Testis (tissue), 5 donors: ENCODE measurements around the gene OR10J4. TPM values are rescaled to one million over a fixed set of nuclear protein-coding genes. Genes with fewer than 3 reads are reported as not detected.

Experiments
- DNase-seq: peaks from one replicate; pipeline ENCODE4 v3.0.0-alpha.2; 2019
- H3K27ac ChIP-seq, 2 donors: fragments of 200-600 bp; sonication (generic); one replicate each; pipeline ENCODE4 v1.5.1; 2019
- H3K27me3 ChIP-seq: fragments of 200-600 bp; sonication (generic); one replicate; pipeline ENCODE4 v1.5.1; 2019
- H3K36me3 ChIP-seq: fragments of 200-600 bp; sonication (generic); one replicate; pipeline ENCODE4 v1.5.1; 2017; ENCODE audit warnings: low read depth; ENCODE audit errors: missing control alignments
- H3K4me1 ChIP-seq: fragments of 200-600 bp; sonication (generic); one replicate; pipeline ENCODE4 v1.5.1; 2019
- H3K4me3 ChIP-seq, 2 donors: fragments of 200-600 bp; sonication (generic); one replicate each; pipeline ENCODE4 v1.5.1; 2017 to 2019
- H3K9me3 ChIP-seq: fragments of 200-600 bp; sonication (generic); one replicate; pipeline ENCODE4 v1.5.1; 2017
- POLR2A ChIP-seq: fragments of 450-650 bp; IDR thresholded peaks from one replicate; pipeline ENCODE4 v1.6.1; 2017; ENCODE audit warnings: antibody characterized with exemption, mild to moderate bottlenecking, moderate library complexity
- WGBS, 2 donors: methylation state at CpG; one replicate each; pipeline ENCODE4 v1.1.5; 2018; 5-methylcytosine and 5-hydroxymethylcytosine counted together
- intact Hi-C: fragments of 100-400 bp; cut with DNase I; formaldehyde crosslinking; loops from one replicate; pipeline ENCODE4 v1.15.1; 2023; ENCODE audit warnings: low total_unique reads
- long read RNA-seq, 2 donors: transcript quantifications; one replicate each; lab custom pipeline, GENCODE V29; 2026
- polyA plus RNA-seq: library from polyadenylated mRNA; stranded (reverse); fragments of 350-450 nt; fragmentation: Illumina TruSeq; extraction: RNeasy Lipid Tissue Mini Kit (QIAGEN cat#74804); gene quantifications from one replicate; pipeline ENCODE4 v1.2.3, GENCODE V29; 2014; ENCODE audit warnings: low read depth, low replicate concordance; ENCODE audit not compliant: insufficient read depth
- total RNA-seq, 2 donors: library from RNA; depleted of rRNA; stranded (reverse); fragments of >200 nt; gene quantifications; one replicate each; pipeline ENCODE4 v1.2.3, GENCODE V29; 2016
- TF ChIP-seq, protein P1 (sequence below), 3 experiments: fragments of 450-650 bp in 2 of 3; fragments of 200-600 bp in 1 of 3; sonication (generic) in 1 of 3; IDR thresholded peaks; one replicate each; pipeline ENCODE4 v1.5.1; 2016 to 2019; ENCODE audit warnings: antibody characterized with exemption in 3 of 3, mild to moderate bottlenecking in 2 of 3, moderate library complexity in 1 of 3

Gene OR10J4
- total RNA-seq: under 1 TPM in 1 of 2 donors, not detected in 1; 0.87 TPM
- polyA plus RNA-seq: not detected
- long read RNA-seq, donor 1: 0 reads
- long read RNA-seq, donor 2: 0 reads

DNA sequence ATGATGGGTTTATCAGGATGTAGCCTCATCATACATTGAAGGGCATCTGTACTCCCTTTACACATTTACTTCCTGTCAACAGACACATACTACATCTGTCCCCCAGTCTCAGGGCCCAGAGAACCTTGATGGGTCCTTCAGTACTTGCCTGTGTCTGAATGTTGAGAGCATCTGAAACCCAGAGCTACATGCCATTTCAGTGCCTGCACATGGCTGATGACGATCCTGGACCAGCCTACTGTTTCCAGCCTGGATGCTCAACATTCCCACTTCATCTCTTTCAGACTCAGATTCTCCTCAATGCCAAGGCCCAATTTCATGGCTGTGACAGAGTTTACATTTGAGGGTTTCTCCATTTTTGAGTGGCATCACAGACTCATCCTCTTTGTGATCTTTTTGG, at the start of gene OR10J4:
Gene OR10J4, plus strand, starts transcription at position 301 of the 400 bp plus-strand sequence.
- Histone ChIP-seq H3K4me1 (no peaks in the 10 kb centered on the region), H3K36me3 (no peaks in the 10 kb centered on the region), H3K4me3 (no peak within 1 kb of the TSS), H3K27ac (no peak within 1 kb of the TSS), H3K9me3 (no peaks in the 10 kb centered on the region), H3K27me3 (no peaks in the 10 kb centered on the region)
- no peak for DNase-seq
- TF ChIP-seq, protein P1, sequence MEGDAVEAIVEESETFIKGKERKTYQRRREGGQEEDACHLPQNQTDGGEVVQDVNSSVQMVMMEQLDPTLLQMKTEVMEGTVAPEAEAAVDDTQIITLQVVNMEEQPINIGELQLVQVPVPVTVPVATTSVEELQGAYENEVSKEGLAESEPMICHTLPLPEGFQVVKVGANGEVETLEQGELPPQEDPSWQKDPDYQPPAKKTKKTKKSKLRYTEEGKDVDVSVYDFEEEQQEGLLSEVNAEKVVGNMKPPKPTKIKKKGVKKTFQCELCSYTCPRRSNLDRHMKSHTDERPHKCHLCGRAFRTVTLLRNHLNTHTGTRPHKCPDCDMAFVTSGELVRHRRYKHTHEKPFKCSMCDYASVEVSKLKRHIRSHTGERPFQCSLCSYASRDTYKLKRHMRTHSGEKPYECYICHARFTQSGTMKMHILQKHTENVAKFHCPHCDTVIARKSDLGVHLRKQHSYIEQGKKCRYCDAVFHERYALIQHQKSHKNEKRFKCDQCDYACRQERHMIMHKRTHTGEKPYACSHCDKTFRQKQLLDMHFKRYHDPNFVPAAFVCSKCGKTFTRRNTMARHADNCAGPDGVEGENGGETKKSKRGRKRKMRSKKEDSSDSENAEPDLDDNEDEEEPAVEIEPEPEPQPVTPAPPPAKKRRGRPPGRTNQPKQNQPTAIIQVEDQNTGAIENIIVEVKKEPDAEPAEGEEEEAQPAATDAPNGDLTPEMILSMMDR (IDR thresholded peaks at IDR 0.05): no peak
- TF ChIP-seq POLR2A: no peak
- 89 to 100% methylated on average over 1 of the region's 1 CpG for WGBS, 2 donors
- intact Hi-C loops: no loop called here

DNA sequence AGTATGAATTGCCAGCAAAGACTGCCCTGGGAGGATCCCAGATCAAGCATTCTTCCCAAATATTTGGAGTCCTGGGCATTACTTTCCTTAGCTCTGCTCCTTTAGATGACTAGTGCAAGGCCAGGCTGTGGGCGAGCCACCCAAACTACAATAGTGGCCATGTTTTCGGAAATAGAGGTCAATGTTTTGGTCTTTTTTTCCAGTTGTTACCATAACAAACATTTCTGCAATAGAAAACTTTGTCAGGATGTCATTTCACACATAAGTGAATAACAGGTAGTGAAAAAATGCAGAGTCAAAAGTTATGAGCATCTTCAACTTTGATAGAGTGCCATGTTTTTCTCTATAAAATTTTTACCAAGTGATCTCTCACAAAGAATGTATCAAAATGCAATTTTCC, 25.2 kb upstream of the OR10J4 start:
- intact Hi-C loops: no loop called here
- WGBS, 2 donors: 90 to 91% methylated on average over 2 of the region's 2 CpGs
- TF ChIP-seq, protein P1 (IDR thresholded peaks at IDR 0.05): no peak
- Histone ChIP-seq H3K27ac (no peak overlapping the region), H3K4me1 (no peaks in the 10 kb centered on the region), H3K36me3 (no peaks in the 10 kb centered on the region), H3K27me3 (no peaks in the 10 kb centered on the region), H3K9me3 (no peaks in the 10 kb centered on the region), H3K4me3 (no peak overlapping the region)
- DNase-seq: no peak

DNA sequence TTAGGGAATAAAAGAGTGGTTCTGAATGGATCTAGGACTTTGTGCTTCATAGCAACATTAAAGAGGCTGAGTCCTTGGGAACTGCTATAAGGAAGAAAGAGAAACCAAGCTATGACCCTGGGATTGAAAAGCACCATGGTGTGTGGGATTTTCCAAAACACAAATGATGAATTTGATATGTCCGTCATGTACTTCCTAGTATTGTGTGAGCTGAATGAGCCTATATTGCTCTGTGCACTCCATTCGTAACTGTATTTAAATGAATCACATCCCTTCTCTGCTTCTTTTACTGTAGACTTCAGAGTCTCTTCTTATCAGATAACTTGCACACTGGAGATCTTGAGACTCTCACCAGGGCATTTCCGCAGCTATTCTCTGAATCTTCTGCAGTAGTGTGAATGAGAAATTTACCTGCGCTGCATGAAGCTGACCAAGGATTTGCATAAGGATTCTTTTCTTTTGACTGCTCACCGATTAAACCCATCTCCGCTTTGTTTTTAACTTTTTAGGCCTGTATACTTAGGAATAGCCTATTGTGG, 23.1 kb upstream of the OR10J4 start:
- TF ChIP-seq, protein P1 (IDR thresholded peaks at IDR 0.05): no peak
- TF ChIP-seq POLR2A: no peak
- Histone ChIP-seq H3K27ac (no peak overlapping the region), H3K36me3 (no peaks in the 10 kb centered on the region), H3K4me3 (no peak overlapping the region), H3K27me3 (no peaks in the 10 kb centered on the region), H3K4me1 (no peaks in the 10 kb centered on the region), H3K9me3 (no peaks in the 10 kb centered on the region)
- WGBS, 2 donors: 82 to 84% methylated on average over 6 of the region's 6 CpGs
- intact Hi-C loops: no loop called here
- no peak for DNase-seq

DNA sequence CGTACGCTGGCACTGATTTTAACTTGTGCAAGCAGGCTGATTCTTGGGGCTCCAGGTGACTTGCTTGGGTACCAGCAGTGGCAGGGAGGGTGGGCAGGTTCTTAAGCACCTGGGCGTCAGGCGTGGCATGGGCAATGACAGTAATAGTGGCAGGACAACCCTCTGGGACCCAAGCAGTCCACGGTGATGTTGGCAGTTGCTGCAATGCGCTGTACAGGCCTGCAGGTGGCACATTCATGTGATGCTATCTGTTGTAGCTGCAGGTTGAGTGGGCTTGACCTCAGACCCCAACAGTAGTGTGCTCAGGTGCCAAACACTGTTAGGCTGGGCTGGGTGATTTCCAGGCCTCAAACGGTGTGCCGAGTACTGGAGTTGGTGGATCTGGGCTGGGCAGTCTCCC, 10.2 kb upstream of the OR10J4 start:
- 71 to 86% methylated on average over 4 to 8 of the region's 8 CpGs for WGBS, 2 donors
- Histone ChIP-seq H3K9me3 (no peaks in the 10 kb centered on the region), H3K27ac (no peak overlapping the region), H3K36me3 (no peaks in the 10 kb centered on the region), H3K27me3 (no peaks in the 10 kb centered on the region), H3K4me1 (no peaks in the 10 kb centered on the region), H3K4me3 (no peak overlapping the region)
- TF ChIP-seq POLR2A: no peak
- TF ChIP-seq, protein P1 (IDR thresholded peaks at IDR 0.05): no peak
- intact Hi-C loops: no loop called here
- no peak for DNase-seq

- 44 to 46% methylated on average over 3 of the region's 3 CpGs for WGBS, 2 donors
- intact Hi-C loops: no loop called here
- TF ChIP-seq, protein P1 (IDR thresholded peaks at IDR 0.05): no peak
- no peak for TF ChIP-seq POLR2A
- Histone ChIP-seq H3K27me3 (no peaks in the 10 kb centered on the region), H3K27ac (no peak overlapping the region), H3K4me3 (no peak overlapping the region), H3K9me3 (no peaks in the 10 kb centered on the region), H3K4me1 (no peaks in the 10 kb centered on the region), H3K36me3 (no peaks in the 10 kb centered on the region)
- DNase-seq: no peak
Measured at GRCh38 chr1:159428536-159428935, 3.5 kb upstream of the OR10J4 start.
